Measurements from ENCODE around the gene TOMM34. TPM values are rescaled to one million over a fixed set of nuclear protein-coding genes. Genes with fewer than 3 reads are reported as not detected.

Gene TOMM34
- total and polyA plus RNA-seq, 2 experiments from 2014 or later: 27.4 to 38.7 TPM

GRCh38 chr20:44979090-44979621 lies 19.0 kb upstream of the TOMM34 start:
- no peak overlapping the region for H3K4me2 ChIP-seq
- no peaks in the 10 kb centered on the region for H3K4me1 Mint-ChIP-seq
- ATAC-seq (no peak), DNase-seq (ENCODE audit: low spot score) (no peak)
- H3K79me2 ChIP-seq (replicated peaks; ENCODE audit: insufficient read depth): no peaks in the 10 kb centered on the region
- H3K4me3 ChIP-seq: no peak overlapping the region
- no peaks in the 10 kb centered on the region for H3K9me3 Mint-ChIP-seq
- peaks cover 41% of the 10 kb centered on the region; the same call in 2 of the 3 replicates for H3K36me3 Mint-ChIP-seq (ENCODE audit: low read depth)
- H3K27me3 ChIP-seq (ENCODE audit: insufficient read depth): no peaks in the 10 kb centered on the region
- no peak overlapping the region for H2AFZ ChIP-seq
- no peaks in the 10 kb centered on the region for H3K27me3 Mint-ChIP-seq (ENCODE audit: insufficient read depth, low read depth, poor library complexity)
- no peaks in the 10 kb centered on the region for H3F3A ChIP-seq (replicated peaks; ENCODE audit: low read depth)
- H3K27ac ChIP-seq (ENCODE audit: low read depth): 0 out of 2 replicates have a peak overlapping the region, but pooled peaks have one; percentile 45
- H3K4me1 ChIP-seq (ENCODE audit: insufficient read depth): no peaks in the 10 kb centered on the region
- no peak overlapping the region for H3K27ac Mint-ChIP-seq
- H3K4me3 Mint-ChIP-seq: no peak overlapping the region
- H4K20me1 ChIP-seq (replicated peaks; ENCODE audit: insufficient read depth): peaks cover 5% of the 10 kb centered on the region; the same call in 1 of the 2 replicates
- H3K36me3 ChIP-seq (ENCODE audit: insufficient read depth): peaks cover 28% of the 10 kb centered on the region
- no peaks in the 10 kb centered on the region for H3K9me2 ChIP-seq (ENCODE audit: insufficient read depth)
- no peak for TF ChIP-seq ZNF462 (CRISPR knock-in tag; IDR thresholded peaks at IDR 0.05)
- no peak for TF ChIP-seq CTCF (conservative IDR thresholded peaks at IDR 0.05; ENCODE audit: low read depth in 2 of 2)
- no peak for TF ChIP-seq NANOG (IDR thresholded peaks at IDR 0.05; ENCODE audit: borderline replicate concordance)
- TF ChIP-seq ETS1 (IDR thresholded peaks at IDR 0.05): no peak
- no peak for TF ChIP-seq CREB1 (CRISPR knock-in tag; IDR thresholded peaks at IDR 0.05; ENCODE audit: low read depth)
- no peak for TF ChIP-seq JUNB (IDR thresholded peaks at IDR 0.05; ENCODE audit: unreplicated experiment)
- no peak for TF ChIP-seq REST (IDR thresholded peaks at IDR 0.05; ENCODE audit: unreplicated experiment)
- TF ChIP-seq ZNF114 (CRISPR knock-in tag; IDR thresholded peaks at IDR 0.05): no peak

All from GM23338 (cell line).